GM20000 (cell line): ENCODE results near the gene OR2G3.
A peak's percentile ranks its signal among the peaks of the same experiment; 100 is the strongest.

Experiments
- DNase-seq: peaks from one replicate; pipeline ENCODE4 v3.0.0; 2012; ENCODE audit warnings: low spot score
- TF ChIP-seq, protein P1 (sequence below): IDR thresholded peaks from 2 replicates; pipeline ENCODE4 v1.5.1; 2012; ENCODE audit warnings: mild to moderate bottlenecking, control low read depth; ENCODE audit errors: extremely low read depth, missing control alignments

Gene OR2G3

DNA sequence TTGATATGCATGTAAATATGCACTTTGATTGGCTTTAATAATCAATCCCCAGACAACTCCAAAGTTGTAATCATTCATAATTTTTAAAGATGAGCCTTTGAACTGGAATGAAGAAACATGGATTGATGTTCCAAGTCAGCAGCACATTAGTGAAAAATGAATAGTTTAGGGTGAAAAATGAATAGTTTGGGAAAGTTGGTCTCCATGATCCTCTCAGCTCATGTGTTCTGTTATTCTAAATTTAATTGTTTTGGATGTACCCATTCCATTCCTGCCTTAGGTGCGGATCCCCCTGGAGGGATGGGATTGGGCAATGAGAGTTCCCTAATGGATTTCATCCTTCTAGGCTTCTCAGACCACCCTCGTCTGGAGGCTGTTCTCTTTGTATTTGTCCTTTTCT, at the start of gene OR2G3:
TSS of gene OR2G3 (plus strand) at position 301 of the 400 bp plus-strand sequence. CDS start at position 301, 0 bp downstream.
- no peak for DNase-seq
- TF ChIP-seq, protein P1, sequence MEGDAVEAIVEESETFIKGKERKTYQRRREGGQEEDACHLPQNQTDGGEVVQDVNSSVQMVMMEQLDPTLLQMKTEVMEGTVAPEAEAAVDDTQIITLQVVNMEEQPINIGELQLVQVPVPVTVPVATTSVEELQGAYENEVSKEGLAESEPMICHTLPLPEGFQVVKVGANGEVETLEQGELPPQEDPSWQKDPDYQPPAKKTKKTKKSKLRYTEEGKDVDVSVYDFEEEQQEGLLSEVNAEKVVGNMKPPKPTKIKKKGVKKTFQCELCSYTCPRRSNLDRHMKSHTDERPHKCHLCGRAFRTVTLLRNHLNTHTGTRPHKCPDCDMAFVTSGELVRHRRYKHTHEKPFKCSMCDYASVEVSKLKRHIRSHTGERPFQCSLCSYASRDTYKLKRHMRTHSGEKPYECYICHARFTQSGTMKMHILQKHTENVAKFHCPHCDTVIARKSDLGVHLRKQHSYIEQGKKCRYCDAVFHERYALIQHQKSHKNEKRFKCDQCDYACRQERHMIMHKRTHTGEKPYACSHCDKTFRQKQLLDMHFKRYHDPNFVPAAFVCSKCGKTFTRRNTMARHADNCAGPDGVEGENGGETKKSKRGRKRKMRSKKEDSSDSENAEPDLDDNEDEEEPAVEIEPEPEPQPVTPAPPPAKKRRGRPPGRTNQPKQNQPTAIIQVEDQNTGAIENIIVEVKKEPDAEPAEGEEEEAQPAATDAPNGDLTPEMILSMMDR = no peak

DNA sequence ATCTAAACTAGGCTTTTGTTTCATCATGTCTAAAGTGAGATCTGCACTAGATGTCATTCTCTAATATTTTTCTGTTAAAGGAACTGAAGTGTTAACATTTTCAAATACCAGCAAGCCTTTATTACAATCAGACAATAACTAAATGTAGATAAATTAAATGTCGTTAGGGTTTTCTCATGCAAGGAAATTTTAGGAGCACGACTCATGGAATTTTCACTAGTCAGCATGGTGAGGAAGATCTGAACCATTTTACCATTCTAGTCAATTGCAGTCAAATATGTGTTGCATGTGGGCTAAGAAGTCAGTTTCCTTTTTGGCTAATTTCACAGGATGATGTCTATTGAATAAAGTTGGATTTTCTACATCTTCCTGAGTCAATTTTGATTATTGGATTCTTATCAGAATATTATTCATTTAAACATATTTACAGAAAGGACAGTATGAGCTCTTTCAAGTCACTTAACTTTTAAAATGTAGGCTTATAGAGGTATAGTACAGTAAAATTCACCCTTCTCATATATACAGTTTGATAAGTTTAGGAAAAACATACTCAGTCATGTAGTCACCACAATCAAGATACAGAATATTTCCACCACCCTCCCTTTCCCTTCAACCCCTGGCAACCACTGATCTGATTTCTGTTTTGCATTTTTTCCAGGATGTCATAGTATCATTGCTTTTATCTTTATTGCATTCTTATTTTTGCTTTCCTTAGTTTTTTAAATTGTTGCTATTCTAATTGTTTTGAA, 47.3 kb upstream of the OR2G3 start:
- TF ChIP-seq, protein P1 = no peak

DNA sequence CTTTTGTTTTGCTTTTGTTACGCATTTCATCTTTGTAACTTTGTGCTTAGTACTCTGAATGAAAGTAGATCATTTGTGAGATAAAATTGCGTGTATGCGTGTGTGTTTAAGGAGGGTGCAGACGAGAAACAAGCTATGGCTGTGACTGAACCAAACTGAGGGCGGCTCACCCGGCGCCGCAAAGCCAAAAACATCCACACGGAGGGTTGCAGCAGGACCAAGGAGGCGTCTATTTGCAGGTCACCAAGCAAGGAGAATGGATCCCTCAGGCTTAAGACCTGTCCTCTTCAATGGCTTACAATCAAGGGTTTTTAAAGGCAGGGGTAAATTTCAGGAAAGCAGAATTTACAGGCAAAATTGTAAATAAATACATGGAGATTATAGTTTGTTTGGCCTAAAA, 43.7 kb upstream of the OR2G3 start:
- no peak for DNase-seq
- TF ChIP-seq, protein P1 = no peak

More for the DNA sequence above, 47.3 kb upstream of the OR2G3 start:
- no peak for DNase-seq

DNA sequence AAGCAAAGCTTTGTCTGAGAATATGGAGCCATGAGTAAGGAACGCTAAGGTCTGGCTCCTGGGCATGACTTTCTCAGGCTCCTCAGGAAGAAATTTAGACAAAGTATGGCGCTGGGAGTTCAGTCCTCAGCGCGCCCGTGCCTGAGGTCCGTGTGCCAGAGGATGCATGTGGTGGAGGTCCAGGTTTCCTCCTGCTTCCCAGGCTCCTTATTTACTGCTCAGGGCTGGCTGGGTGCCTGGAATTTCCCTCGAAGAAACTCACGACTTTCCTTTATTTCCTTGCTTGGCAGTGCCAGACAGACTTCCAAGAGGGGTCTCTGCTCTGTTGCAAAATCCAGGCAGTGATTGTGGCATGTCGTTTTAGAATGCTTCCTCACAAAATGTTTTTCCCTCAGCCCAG, 43.2 kb upstream of the OR2G3 start:
- no peak for DNase-seq
- TF ChIP-seq, protein P1 = no peak

DNA sequence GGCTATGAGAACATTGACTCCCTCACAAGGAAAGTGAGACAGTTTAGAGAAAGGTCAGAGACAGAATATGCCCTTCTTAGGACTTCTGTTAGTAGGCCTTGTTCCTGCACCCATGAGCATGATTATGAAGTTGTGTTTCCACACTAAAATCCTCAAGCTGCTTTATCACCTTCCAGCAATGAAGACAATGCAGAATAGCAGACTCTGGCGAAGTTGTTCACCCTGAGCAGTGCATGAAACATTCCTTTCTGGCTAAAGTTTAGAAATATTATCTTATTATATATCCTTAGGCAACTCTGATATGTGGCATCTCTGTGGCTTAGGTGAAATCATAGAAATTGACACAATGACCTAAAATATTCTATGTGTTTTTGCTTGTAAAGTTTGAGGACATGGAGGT, 31.1 kb upstream of the OR2G3 start:
- no peak for DNase-seq
- TF ChIP-seq, protein P1 = no peak

DNA sequence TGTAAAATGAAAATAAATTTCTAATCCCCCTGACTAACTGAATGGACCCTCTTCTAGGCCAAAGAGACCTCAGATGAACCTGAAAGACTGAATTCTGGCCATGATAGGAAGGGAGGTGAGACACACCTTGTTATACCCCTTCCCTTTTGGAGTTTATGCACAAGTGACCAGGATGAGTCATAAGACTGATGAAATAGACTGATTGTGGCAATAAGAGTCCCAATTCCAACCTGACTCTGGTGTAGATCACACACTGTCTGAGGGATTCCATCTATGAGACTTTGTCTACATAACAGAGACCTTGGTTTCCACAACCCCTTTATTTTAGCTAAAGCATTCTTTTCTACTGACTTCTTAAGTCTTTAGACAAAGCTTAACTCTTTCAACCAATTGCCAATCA, 30.7 kb upstream of the OR2G3 start:
- DNase-seq = no peak
- TF ChIP-seq, protein P1 = no peak

DNA sequence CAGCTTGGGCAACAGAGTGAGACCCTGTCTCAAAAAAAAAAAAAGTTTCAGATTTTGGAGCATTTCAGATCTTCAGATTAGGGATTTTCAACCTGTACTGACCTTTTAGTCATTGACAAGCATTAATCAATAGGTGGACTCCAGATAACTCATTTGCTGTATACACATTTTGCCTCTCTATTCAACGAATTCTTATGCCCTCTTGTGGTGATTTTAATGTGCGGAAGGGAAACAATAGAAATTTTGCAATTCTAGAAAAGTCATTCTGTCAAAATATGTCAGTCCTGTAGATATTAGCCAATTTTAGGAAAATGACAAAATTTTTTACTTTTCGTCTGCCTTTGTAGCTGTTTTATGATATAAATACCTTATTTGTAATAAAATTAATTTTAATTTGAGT, 28.9 kb upstream of the OR2G3 start:
- DNase-seq = peak; percentile 32
- TF ChIP-seq, protein P1 = peak; percentile 35
